IPS DF 4.7 (cell line): ENCODE data around the gene LONRF3.
"Not testable (repeated sequence)": the region's sequence is repeated elsewhere in the genome, so short reads cannot be mapped to it uniquely, and the experiment has no call there.

Source experiments
- DNase-seq: peaks from one replicate; pipeline ENCODE4 v3.0.0-alpha.2; 2013; ENCODE audit warnings: low spot score; ENCODE audit errors: extremely low read depth

Gene LONRF3

GRCh38 chrX:118983513-118983912 is 9.1 kb downstream of the LONRF3 start:
- DNase-seq, result no peak

GRCh38 chrX:118988911-118989310 is 14.5 kb downstream of the LONRF3 start:
- DNase-seq, result no peak

GRCh38 chrX:118989886-118990285 is 15.5 kb downstream of the LONRF3 start:
- DNase-seq, result no peak

GRCh38 chrX:118990512-118991227 is 16.3 kb downstream of the LONRF3 start:
- DNase-seq, result no peak

- not testable (repeated sequence) for DNase-seq
Measured at GRCh38 chrX:118992441-118993121, 18.2 kb downstream of the LONRF3 start.

- DNase-seq, result no peak
Measured at GRCh38 chrX:119003462-119003861, 29.0 kb downstream of the LONRF3 start.

GRCh38 chrX:119004920-119005524 is 30.6 kb downstream of the LONRF3 start:
- DNase-seq, result no peak

- DNase-seq, result no peak
Measured at GRCh38 chrX:119007189-119007770, 32.9 kb downstream of the LONRF3 start.

- DNase-seq, result no peak
Measured at GRCh38 chrX:119008110-119008744, 33.8 kb downstream of the LONRF3 start.

GRCh38 chrX:119009071-119009470 is 34.7 kb downstream of the LONRF3 start:
- no peak for DNase-seq

- DNase-seq, result no peak
Measured at GRCh38 chrX:119010491-119010890, 36.1 kb downstream of the LONRF3 start.

GRCh38 chrX:119013164-119013563 is 38.7 kb downstream of the LONRF3 start:
- no peak for DNase-seq

GRCh38 chrX:119015407-119016237 is 41.2 kb downstream of the LONRF3 start:
- DNase-seq, result no peak

- DNase-seq, result no peak
Measured at GRCh38 chrX:119017077-119017476, 42.7 kb downstream of the LONRF3 start.

- no peak for DNase-seq
Measured at GRCh38 chrX:119025900-119026299, 51.5 kb downstream of the LONRF3 start.

GRCh38 chrX:119026344-119026743 is 51.9 kb downstream of the LONRF3 start:
- DNase-seq, result not testable (repeated sequence)

GRCh38 chrX:119027960-119028732 is 53.7 kb downstream of the LONRF3 start:
- DNase-seq, result not testable (repeated sequence)

- DNase-seq, result no peak
Measured at GRCh38 chrX:119028733-119029330, 54.4 kb downstream of the LONRF3 start.

- DNase-seq, result not testable (repeated sequence)
Measured at GRCh38 chrX:119029656-119030055, 55.2 kb downstream of the LONRF3 start.

- no peak for DNase-seq
Measured at GRCh38 chrX:119030990-119031389, 56.6 kb downstream of the LONRF3 start.
